ENCODE measurements around the gene PHIP.

DNA sequence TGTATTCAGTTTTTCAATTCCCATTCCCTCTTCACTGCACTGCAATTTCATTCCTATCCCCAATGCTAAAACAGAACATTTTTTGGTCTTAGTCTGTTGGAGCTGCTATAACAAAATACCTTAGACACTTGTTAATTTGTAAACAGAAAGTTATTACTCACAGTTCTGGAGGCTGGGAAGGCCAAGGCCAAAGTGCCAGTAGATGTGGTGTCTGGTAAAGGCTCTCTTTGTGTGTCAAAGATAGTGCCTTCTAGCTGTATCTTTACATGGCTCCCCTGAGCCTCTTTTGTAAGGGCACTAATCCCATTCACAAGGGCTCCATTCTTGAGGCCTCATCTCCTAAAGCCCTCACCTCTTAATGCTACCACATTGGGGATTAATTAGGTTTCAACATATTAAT is 40.0 kb downstream of the PHIP start:
- TF ChIP-seq GATA3 (IDR thresholded peaks at IDR 0.05; ENCODE audit: low read depth, low read length) (no peak), GATA2 (IDR thresholded peaks at IDR 0.05; ENCODE audit: low read depth, low read length) (no peak)

All from SH-SY5Y (cell line).